Erythroblast (primary cell): ENCODE measurements around the gene COL16A1.

ENCODE experiments used
- GATA1 ChIP-seq: IDR thresholded peaks from 2 replicates; pipeline ENCODE4 v1.6.1; 2011; ENCODE audit warnings: low read depth, mild to moderate bottlenecking, control low read depth, low read length, moderate library complexity
- POLR2A ChIP-seq: IDR thresholded peaks from 2 replicates; pipeline ENCODE4 v1.6.1; 2011; ENCODE audit warnings: mild to moderate bottlenecking, low read length

DNA sequence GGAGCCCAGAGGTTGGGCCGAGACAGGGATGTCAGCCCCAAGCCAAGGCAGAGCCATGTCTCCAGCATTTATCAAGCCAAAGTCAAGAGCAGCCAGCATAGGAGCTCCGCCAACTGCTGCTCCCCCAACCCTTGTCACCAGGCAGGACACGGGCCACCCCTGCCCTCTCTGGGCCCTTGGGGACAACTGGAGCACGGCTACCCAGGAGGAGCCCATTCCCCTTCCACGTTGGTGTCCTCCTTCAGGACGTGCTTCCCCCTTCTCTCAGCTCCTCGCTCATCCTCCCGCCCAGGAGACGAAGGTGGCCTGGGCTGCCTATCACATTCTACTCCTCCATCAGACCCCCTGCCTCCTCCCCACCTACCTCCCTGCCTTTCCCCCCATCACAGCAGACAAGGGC is 39.3 kb downstream of the COL16A1 start:
- TF ChIP-seq POLR2A (no peak), GATA1 (no peak)
